ENCODE results near the gene CAMK1G. TPM values are rescaled to one million over a fixed set of nuclear protein-coding genes. Genes with fewer than 3 reads are reported as not detected.

The CAMK1G gene
- total and polyA plus RNA-seq, 11 donors: 0.30 to 0.48 TPM; not detected in 9

GRCh38 chr1:209652873-209653401 lies 69.4 kb downstream of the CAMK1G start:
- Histone ChIP-seq H3K27ac (peak overlapping the region in 8 of 12 donors; percentile 0 to 60 (median 44)), H3K4me3 (no peak overlapping the region), H3K27me3 (no peaks in the 10 kb centered on the region), H3K4me1 (peaks cover 0 to 62% (median 44%) of the 10 kb centered on the region in 12 donors), H3K36me3 (no peaks in the 10 kb centered on the region), H3K9me3 (no peaks in the 10 kb centered on the region)
- 48 to 64% (median 62%) methylated on average over 3 of the region's 3 CpGs for WGBS, 4 donors
- peak; percentile 74 to 91 (median 84) for DNase-seq
- ATAC-seq: peak in 3 of 4 donors; percentile 30 to 63 (median 48)
- TF ChIP-seq POLR2A (IDR thresholded peaks at IDR 0.05): no peak
- TF ChIP-seq, protein P1, sequence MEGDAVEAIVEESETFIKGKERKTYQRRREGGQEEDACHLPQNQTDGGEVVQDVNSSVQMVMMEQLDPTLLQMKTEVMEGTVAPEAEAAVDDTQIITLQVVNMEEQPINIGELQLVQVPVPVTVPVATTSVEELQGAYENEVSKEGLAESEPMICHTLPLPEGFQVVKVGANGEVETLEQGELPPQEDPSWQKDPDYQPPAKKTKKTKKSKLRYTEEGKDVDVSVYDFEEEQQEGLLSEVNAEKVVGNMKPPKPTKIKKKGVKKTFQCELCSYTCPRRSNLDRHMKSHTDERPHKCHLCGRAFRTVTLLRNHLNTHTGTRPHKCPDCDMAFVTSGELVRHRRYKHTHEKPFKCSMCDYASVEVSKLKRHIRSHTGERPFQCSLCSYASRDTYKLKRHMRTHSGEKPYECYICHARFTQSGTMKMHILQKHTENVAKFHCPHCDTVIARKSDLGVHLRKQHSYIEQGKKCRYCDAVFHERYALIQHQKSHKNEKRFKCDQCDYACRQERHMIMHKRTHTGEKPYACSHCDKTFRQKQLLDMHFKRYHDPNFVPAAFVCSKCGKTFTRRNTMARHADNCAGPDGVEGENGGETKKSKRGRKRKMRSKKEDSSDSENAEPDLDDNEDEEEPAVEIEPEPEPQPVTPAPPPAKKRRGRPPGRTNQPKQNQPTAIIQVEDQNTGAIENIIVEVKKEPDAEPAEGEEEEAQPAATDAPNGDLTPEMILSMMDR (IDR thresholded peaks at IDR 0.05): no peak
- intact Hi-C loops (cut with DNase I): no loop called here

DNA sequence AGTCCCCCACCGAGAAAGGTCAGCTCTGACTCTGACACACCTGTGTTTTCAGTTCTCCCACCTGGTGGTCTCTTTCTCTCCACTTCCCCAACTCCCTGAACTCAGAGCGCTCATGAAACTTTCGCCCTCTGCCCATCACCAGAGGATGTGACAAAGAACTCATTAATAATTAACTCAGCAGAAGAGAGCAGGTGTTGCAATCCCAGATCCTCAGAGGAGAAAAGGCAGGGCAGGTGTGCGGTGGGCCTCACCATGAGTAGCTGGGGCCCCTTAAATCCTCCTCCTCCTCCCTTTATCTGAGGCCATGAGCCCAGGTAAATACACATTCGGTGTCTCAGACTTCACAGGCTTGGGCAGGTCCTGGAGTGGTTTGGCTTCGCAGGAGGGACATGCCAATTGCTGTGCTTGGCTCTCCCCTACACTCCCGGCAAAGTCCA lies 70.4 kb downstream of the CAMK1G start:
- no peak for TF ChIP-seq POLR2A (IDR thresholded peaks at IDR 0.05)
- TF ChIP-seq, protein P1 (IDR thresholded peaks at IDR 0.05): no peak
- DNase-seq: no peak
- Histone ChIP-seq H3K4me1 (peaks cover 0 to 52% (median 35%) of the 10 kb centered on the region in 12 donors), H3K36me3 (no peaks in the 10 kb centered on the region), H3K9me3 (no peaks in the 10 kb centered on the region), H3K27ac (peak overlapping the region in 1 of 12 donors; percentile 60), H3K4me3 (no peak overlapping the region), H3K27me3 (no peaks in the 10 kb centered on the region)
- intact Hi-C loops (cut with DNase I): no loop called here
- 93 to 95% (median 94%) methylated on average over 7 of the region's 7 CpGs for WGBS, 4 donors
- ATAC-seq: no peak

GRCh38 chr1:209655411-209656231 lies 72.1 kb downstream of the CAMK1G start:
- ATAC-seq: no peak
- no peaks in the 10 kb centered on the region for H3K36me3 ChIP-seq
- H3K27me3 ChIP-seq: no peaks in the 10 kb centered on the region
- TF ChIP-seq, protein P1 (IDR thresholded peaks at IDR 0.05): no peak
- no peak for TF ChIP-seq POLR2A (IDR thresholded peaks at IDR 0.05)
- H3K4me1 ChIP-seq: peaks cover 0 to 48% (median 26%) of the 10 kb centered on the region in 12 donors
- no peaks in the 10 kb centered on the region for H3K9me3 ChIP-seq
- intact Hi-C loops (cut with DNase I): no loop called here
- WGBS, 4 donors: 82 to 90% (median 87%) methylated on average over 9 of the region's 9 CpGs
- H3K27ac ChIP-seq: no peak overlapping the region
- no peak overlapping the region for H3K4me3 ChIP-seq
- no peak for DNase-seq

- Histone ChIP-seq H3K36me3 (no peaks in the 10 kb centered on the region), H3K4me1 (peaks cover 0 to 31% (median 17%) of the 10 kb centered on the region in 12 donors), H3K27ac (no peak overlapping the region), H3K9me3 (no peaks in the 10 kb centered on the region), H3K4me3 (no peak overlapping the region), H3K27me3 (no peaks in the 10 kb centered on the region)
- ATAC-seq: peak in 3 of 4 donors; percentile 11 to 41 (median 12)
- peak in 1 of 5 donors; percentile 36 for DNase-seq
- no peak for TF ChIP-seq POLR2A (IDR thresholded peaks at IDR 0.05)
- TF ChIP-seq, protein P1 (IDR thresholded peaks at IDR 0.05): no peak
- 68 to 88% (median 85%) methylated on average over 9 of the region's 9 CpGs for WGBS, 4 donors
- intact Hi-C loops (cut with DNase I): no loop called here
These were observed 73.8 kb downstream of the CAMK1G start for GRCh38 chr1:209657140-209657879.

Data from heart left ventricle (tissue), 16 donors.